ENCODE data around the gene PEX26. TPM values are rescaled to one million over a fixed set of nuclear protein-coding genes. Genes with fewer than 3 reads are reported as not detected.
"Not testable (repeated sequence)": the region's sequence is repeated elsewhere in the genome, so short reads cannot be mapped to it uniquely, and the experiment has no call there.

The PEX26 gene
- total RNA-seq, 2 experiments from 2014 or later = 19.6 to 20.8 TPM

- CTCF ChIA-PET = no interaction called here
- peaks cover 10% of the 10 kb centered on the region for H3K36me3 Mint-ChIP-seq (ENCODE audit: low read depth)
- no peak overlapping the region for H3K27ac Mint-ChIP-seq
- Histone ChIP-seq H3K9me3 (ENCODE audit: control insufficient read depth in 1 of 2, insufficient read depth in 1 of 2, low read length in 2 of 2) (peaks cover 0 to 3% of the 10 kb centered on the region in 2 experiments), H3K4me1 (ENCODE audit: insufficient read depth, low read length) (no peaks in the 10 kb centered on the region), H3K36me3 (ENCODE audit: insufficient read depth, low read length) (no peaks in the 10 kb centered on the region), H3K4me3 (ENCODE audit: low read length) (no peak overlapping the region), H3K27ac (ENCODE audit: low read depth in 1 of 2, low read length in 2 of 2) (no peak overlapping the region), H3K27me3 (ENCODE audit: control insufficient read depth in 1 of 2, insufficient read depth in 2 of 2, low read length in 2 of 2) (no peaks in the 10 kb centered on the region)
- POLR2A ChIA-PET = no interaction called here
- no peak for DNase-seq
- H3K4me1 Mint-ChIP-seq (ENCODE audit: low read depth) = no peaks in the 10 kb centered on the region
- no peaks in the 10 kb centered on the region for H3K27me3 Mint-ChIP-seq
- TF ChIP-seq, protein P1, sequence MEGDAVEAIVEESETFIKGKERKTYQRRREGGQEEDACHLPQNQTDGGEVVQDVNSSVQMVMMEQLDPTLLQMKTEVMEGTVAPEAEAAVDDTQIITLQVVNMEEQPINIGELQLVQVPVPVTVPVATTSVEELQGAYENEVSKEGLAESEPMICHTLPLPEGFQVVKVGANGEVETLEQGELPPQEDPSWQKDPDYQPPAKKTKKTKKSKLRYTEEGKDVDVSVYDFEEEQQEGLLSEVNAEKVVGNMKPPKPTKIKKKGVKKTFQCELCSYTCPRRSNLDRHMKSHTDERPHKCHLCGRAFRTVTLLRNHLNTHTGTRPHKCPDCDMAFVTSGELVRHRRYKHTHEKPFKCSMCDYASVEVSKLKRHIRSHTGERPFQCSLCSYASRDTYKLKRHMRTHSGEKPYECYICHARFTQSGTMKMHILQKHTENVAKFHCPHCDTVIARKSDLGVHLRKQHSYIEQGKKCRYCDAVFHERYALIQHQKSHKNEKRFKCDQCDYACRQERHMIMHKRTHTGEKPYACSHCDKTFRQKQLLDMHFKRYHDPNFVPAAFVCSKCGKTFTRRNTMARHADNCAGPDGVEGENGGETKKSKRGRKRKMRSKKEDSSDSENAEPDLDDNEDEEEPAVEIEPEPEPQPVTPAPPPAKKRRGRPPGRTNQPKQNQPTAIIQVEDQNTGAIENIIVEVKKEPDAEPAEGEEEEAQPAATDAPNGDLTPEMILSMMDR (IDR thresholded peaks at IDR 0.05) = no peak
- no peaks in the 10 kb centered on the region for H3K9me3 Mint-ChIP-seq
- intact Hi-C loops (cut with DNase I, micrococcal nuclease) = no loop called here
- no peak for ATAC-seq (ENCODE audit: poor library complexity)
- H3K4me3 Mint-ChIP-seq = no peak overlapping the region
These were observed 59.0 kb downstream of the PEX26 start for GRCh38 chr22:18136563-18137320.

DNA sequence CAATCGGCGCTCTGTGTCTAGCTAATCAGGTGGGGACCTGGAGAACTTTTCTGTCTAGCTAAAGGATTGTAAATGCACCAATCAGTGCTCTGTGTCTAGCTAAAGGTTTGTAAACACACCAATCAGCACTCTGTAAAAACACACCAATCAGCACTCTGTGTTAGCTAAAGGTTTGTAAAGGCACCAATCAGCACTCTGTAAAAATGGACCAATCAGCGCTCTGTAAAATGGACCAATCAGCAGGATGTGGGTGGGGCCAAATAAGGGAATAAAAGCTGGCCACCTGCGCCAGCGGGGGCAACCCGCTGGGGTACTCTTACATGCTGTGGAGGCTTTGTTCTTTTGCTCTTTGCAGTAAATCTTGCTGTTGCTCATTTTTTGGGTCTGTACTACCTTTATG, 63.2 kb downstream of the PEX26 start:
- H3K27me3 Mint-ChIP-seq; POLR2A ChIA-PET; H3K4me3 Mint-ChIP-seq; H3K27ac Mint-ChIP-seq; H3K27ac ChIP-seq (ENCODE audit: low read depth in 1 of 2, low read length in 2 of 2); H3K9me3 Mint-ChIP-seq; H3K27me3 ChIP-seq (ENCODE audit: control insufficient read depth in 1 of 2, insufficient read depth in 2 of 2, low read length in 2 of 2); H3K36me3 Mint-ChIP-seq (ENCODE audit: low read depth); H3K9me3 ChIP-seq (ENCODE audit: control insufficient read depth in 1 of 2, insufficient read depth in 1 of 2, low read length in 2 of 2); H3K4me1 ChIP-seq (ENCODE audit: insufficient read depth, low read length); CTCF ChIA-PET; ATAC-seq (ENCODE audit: poor library complexity); H3K4me3 ChIP-seq (ENCODE audit: low read length); DNase-seq; H3K4me1 Mint-ChIP-seq (ENCODE audit: low read depth); H3K36me3 ChIP-seq (ENCODE audit: insufficient read depth, low read length); intact Hi-C loops (cut with DNase I, micrococcal nuclease): not testable (repeated sequence)

DNA sequence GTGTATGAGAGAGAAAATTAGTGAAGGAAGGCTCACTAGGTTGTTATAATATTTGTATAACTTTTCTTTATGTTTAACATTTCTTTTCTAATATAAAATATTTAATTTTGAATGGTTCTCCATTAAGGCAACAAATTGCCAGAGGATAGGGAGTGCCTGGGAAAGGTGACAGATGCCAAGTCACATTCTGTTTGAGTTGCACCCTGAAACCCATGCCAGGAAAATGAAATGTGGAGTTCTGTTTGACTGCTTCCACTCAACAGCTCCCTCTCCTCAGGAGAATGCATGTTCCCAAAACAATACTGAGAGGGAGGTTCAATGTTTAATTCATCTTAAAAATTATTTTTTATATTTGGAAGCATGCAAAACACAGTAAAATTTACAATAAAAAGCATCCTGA, 66.3 kb downstream of the PEX26 start:
- H3K4me1 Mint-ChIP-seq (ENCODE audit: low read depth) = peaks cover 17% of the 10 kb centered on the region
- peaks cover 5% of the 10 kb centered on the region for H3K4me1 ChIP-seq (ENCODE audit: insufficient read depth, low read length)
- TF ChIP-seq, protein P1 (IDR thresholded peaks at IDR 0.05) = no peak
- ChIA-PET CTCF (no interaction called here), POLR2A (no interaction called here)
- H3K9me3 Mint-ChIP-seq = no peaks in the 10 kb centered on the region
- ATAC-seq (ENCODE audit: poor library complexity) (no peak), DNase-seq (no peak)
- H3K36me3 ChIP-seq (ENCODE audit: insufficient read depth, low read length) = no peaks in the 10 kb centered on the region
- no peak overlapping the region for H3K27ac ChIP-seq (ENCODE audit: low read depth in 1 of 2, low read length in 2 of 2)
- no peaks in the 10 kb centered on the region for H3K27me3 Mint-ChIP-seq
- H3K27ac Mint-ChIP-seq = no peak overlapping the region
- peaks cover 0 to 3% of the 10 kb centered on the region in 2 experiments for H3K9me3 ChIP-seq (ENCODE audit: control insufficient read depth in 1 of 2, insufficient read depth in 1 of 2, low read length in 2 of 2)
- intact Hi-C loops (cut with DNase I, micrococcal nuclease) = no loop called here
- peaks cover 5% of the 10 kb centered on the region for H3K36me3 Mint-ChIP-seq (ENCODE audit: low read depth)
- H3K4me3 ChIP-seq (ENCODE audit: low read length) = no peak overlapping the region
- no peaks in the 10 kb centered on the region for H3K27me3 ChIP-seq (ENCODE audit: control insufficient read depth in 1 of 2, insufficient read depth in 2 of 2, low read length in 2 of 2)
- no peak overlapping the region for H3K4me3 Mint-ChIP-seq
